H9 (cell line): ENCODE data around the gene KCNAB2. TPM values are rescaled to one million over a fixed set of nuclear protein-coding genes. Genes with fewer than 3 reads are reported as not detected.

Experiments used
- DNase-seq: peaks from one replicate; pipeline ENCODE4 v3.0.0-alpha.2; 2017
- H2AFZ ChIP-seq: one replicate; pipeline ENCODE4 v1.6.1; 2013; ENCODE audit warnings: mild to moderate bottlenecking, low read length, control low read depth, moderate library complexity
- H2AK5ac ChIP-seq: 2 replicates; pipeline ENCODE4 v1.6.1; 2013; ENCODE audit warnings: low read length, control low read depth, mixed read lengths; ENCODE audit not compliant: insufficient read length
- H2BK120ac ChIP-seq: one replicate; pipeline ENCODE4 v1.6.1; 2013; ENCODE audit warnings: low read depth, mild to moderate bottlenecking, low read length, control low read depth, inconsistent platforms; ENCODE audit not compliant: poor library complexity, severe bottlenecking
- H2BK12ac ChIP-seq: 2 replicates; pipeline ENCODE4 v1.6.1; 2013; ENCODE audit warnings: low read length, control low read depth, mixed read lengths, low read depth; ENCODE audit not compliant: insufficient read length
- H2BK15ac ChIP-seq: 2 replicates; pipeline ENCODE4 v1.6.1; 2013; ENCODE audit warnings: low read depth, low read length, control low read depth
- H2BK20ac ChIP-seq: one replicate; pipeline ENCODE4 v1.6.1; 2013; ENCODE audit warnings: low read depth, mild to moderate bottlenecking, low read length, control low read depth, inconsistent platforms; ENCODE audit not compliant: poor library complexity, severe bottlenecking
- H2BK5ac ChIP-seq: 2 replicates; pipeline ENCODE4 v1.6.1; 2013; ENCODE audit warnings: low read length, control low read depth, mixed read lengths; ENCODE audit not compliant: insufficient read length
- H3K14ac ChIP-seq: 2 replicates; pipeline ENCODE4 v1.6.1; 2013; ENCODE audit warnings: low read length, control low read depth; ENCODE audit not compliant: insufficient read depth
- H3K18ac ChIP-seq: 2 replicates; pipeline ENCODE4 v1.6.1; 2013; ENCODE audit warnings: low read depth, mild to moderate bottlenecking, mixed read lengths, low read length, control low read depth; ENCODE audit not compliant: insufficient read length
- H3K23ac ChIP-seq: 2 replicates; pipeline ENCODE4 v1.6.1; 2013; ENCODE audit warnings: low read length, control low read depth, mixed read lengths, low read depth; ENCODE audit not compliant: insufficient read length
- H3K23me2 ChIP-seq: 2 replicates; pipeline ENCODE4 v1.6.1; 2013; ENCODE audit warnings: low read depth, mild to moderate bottlenecking, mixed read lengths, low read length, control low read depth; ENCODE audit not compliant: insufficient read length, poor library complexity, severe bottlenecking
- H3K27ac ChIP-seq: 2 replicates; pipeline ENCODE4 v1.5.1; 2013; ENCODE audit warnings: low read length, control low read depth, mixed read lengths, low read depth; ENCODE audit not compliant: insufficient read length
- H3K27me3 ChIP-seq: 2 replicates; pipeline ENCODE4 v1.6.1; 2013; ENCODE audit warnings: low read length, control low read depth, inconsistent platforms; ENCODE audit not compliant: insufficient read depth
- H3K4ac ChIP-seq: 2 replicates; pipeline ENCODE4 v1.6.1; 2013; ENCODE audit warnings: low read depth, mild to moderate bottlenecking, control low read depth, inconsistent platforms, low read length, moderate library complexity
- H3K4me1 ChIP-seq: 2 replicates; pipeline ENCODE4 v1.6.1; 2013; ENCODE audit warnings: low read length, control low read depth, inconsistent platforms; ENCODE audit not compliant: insufficient read depth
- H3K4me2 ChIP-seq: 2 replicates; pipeline ENCODE4 v1.6.1; 2013; ENCODE audit warnings: low read length, control low read depth, mixed read lengths; ENCODE audit not compliant: insufficient read length, insufficient read depth
- H3K56ac ChIP-seq: 2 replicates; pipeline ENCODE4 v1.6.1; 2013; ENCODE audit warnings: low read depth, mild to moderate bottlenecking, mixed read lengths, low read length, control low read depth; ENCODE audit not compliant: insufficient read length
- H3K79me1 ChIP-seq: 2 replicates; pipeline ENCODE4 v1.6.1; 2013; ENCODE audit warnings: low read depth, mild to moderate bottlenecking, moderate library complexity, low read length, control low read depth, inconsistent platforms; ENCODE audit not compliant: insufficient read depth, poor library complexity, severe bottlenecking
- H3K79me2 ChIP-seq: 2 replicates; pipeline ENCODE4 v1.6.1; 2013; ENCODE audit warnings: low read length, control low read depth, inconsistent platforms; ENCODE audit not compliant: insufficient read depth
- H3K9ac ChIP-seq: 2 replicates; pipeline ENCODE4 v1.6.1; 2013; ENCODE audit warnings: low read length, control low read depth, mixed read lengths; ENCODE audit not compliant: insufficient read length; ENCODE audit errors: extremely low read depth
- H3K9me3 ChIP-seq: one replicate; pipeline ENCODE4 v1.6.1; 2013; ENCODE audit warnings: low read depth, low read length, inconsistent platforms; ENCODE audit not compliant: control insufficient read depth
- H3T11ph ChIP-seq: one replicate; pipeline ENCODE4 v1.6.1; 2013; ENCODE audit warnings: mild to moderate bottlenecking, low read length, control low read depth, inconsistent platforms
- H4K20me1 ChIP-seq: one replicate; pipeline ENCODE4 v1.6.1; 2013; ENCODE audit not compliant: control insufficient read depth, insufficient read length, insufficient read depth
- H4K5ac ChIP-seq: 2 replicates; pipeline ENCODE4 v1.6.1; 2013; ENCODE audit warnings: low read depth, mild to moderate bottlenecking, mixed read lengths, low read length, control low read depth; ENCODE audit not compliant: insufficient read length
- H4K8ac ChIP-seq: replicated peaks from 2 replicates; pipeline ENCODE4 v1.6.1; 2013; ENCODE audit warnings: low read length, control low read depth, mixed read lengths, low read depth; ENCODE audit not compliant: insufficient read length
- H4K91ac ChIP-seq: 2 replicates; pipeline ENCODE4 v1.6.1; 2013; ENCODE audit warnings: low read depth, mild to moderate bottlenecking, moderate library complexity, mixed read lengths, low read length, control low read depth; ENCODE audit not compliant: insufficient read length
- H3K27ac Mint-ChIP-seq, 3 experiments: 2 replicates in 2 of 3; 3 replicates in 1 of 3; pipeline ENCODE4 v1.8.0; 2020 to 2021; ENCODE audit warnings: mixed read lengths in 3 of 3, mild to moderate bottlenecking in 1 of 3, moderate library complexity in 1 of 3
- H3K27me3 Mint-ChIP-seq: 2 replicates; pipeline ENCODE4 v1.8.0; 2021; ENCODE audit warnings: low read depth, mild to moderate bottlenecking, moderate library complexity, mixed read lengths
- H3K36me3 Mint-ChIP-seq, 3 experiments: 2 replicates in 2 of 3; 3 replicates in 1 of 3; pipeline ENCODE4 v1.8.0; 2020 to 2021; ENCODE audit warnings: low read depth in 3 of 3, mixed read lengths in 3 of 3; ENCODE audit not compliant: insufficient read depth in 1 of 3
- H3K4me1 Mint-ChIP-seq, 2 experiments: 2 replicates each; pipeline ENCODE4 v1.8.0; 2020; ENCODE audit warnings: mixed read lengths in 2 of 2
- H3K4me3 Mint-ChIP-seq, 2 experiments: 2 replicates in 1 of 2; 3 replicates in 1 of 2; pipeline ENCODE4 v1.8.0; 2020 to 2021; ENCODE audit warnings: mild to moderate bottlenecking in 2 of 2, mixed read lengths in 2 of 2, moderate library complexity in 1 of 2
- H3K9me3 Mint-ChIP-seq, 2 experiments: 2 replicates in 1 of 2; 3 replicates in 1 of 2; pipeline ENCODE4 v1.8.0; 2020; ENCODE audit warnings: mild to moderate bottlenecking in 2 of 2, mixed read lengths in 2 of 2, moderate library complexity in 1 of 2
- CTCF ChIP-seq: fragments of 200-600 bp; sonication (generic); conservative IDR thresholded peaks from 3 replicates; pipeline ENCODE4 v1.8.0; 2021; ENCODE audit warnings: antibody characterized with exemption, mild to moderate bottlenecking
- WGBS: extraction: QIAGEN DNeasy Blood & Tissue Kit; methylation state at CpG from one replicate; pipeline ENCODE4 v1.1.7; 2013; ENCODE audit warnings: missing lambda C conversion rate, low lambda C conversion rate, mixed read lengths; ENCODE audit not compliant: insufficient read length; ENCODE audit errors: extremely low coverage; 5-methylcytosine and 5-hydroxymethylcytosine counted together
- total RNA-seq: library from RNA; stranded (reverse); gene quantifications from 2 replicates; pipeline ENCODE4 v1.2.1, GENCODE V29; 2021

Gene KCNAB2
- total RNA-seq, 1 experiment from 2014 or later = 8.3 TPM

DNA sequence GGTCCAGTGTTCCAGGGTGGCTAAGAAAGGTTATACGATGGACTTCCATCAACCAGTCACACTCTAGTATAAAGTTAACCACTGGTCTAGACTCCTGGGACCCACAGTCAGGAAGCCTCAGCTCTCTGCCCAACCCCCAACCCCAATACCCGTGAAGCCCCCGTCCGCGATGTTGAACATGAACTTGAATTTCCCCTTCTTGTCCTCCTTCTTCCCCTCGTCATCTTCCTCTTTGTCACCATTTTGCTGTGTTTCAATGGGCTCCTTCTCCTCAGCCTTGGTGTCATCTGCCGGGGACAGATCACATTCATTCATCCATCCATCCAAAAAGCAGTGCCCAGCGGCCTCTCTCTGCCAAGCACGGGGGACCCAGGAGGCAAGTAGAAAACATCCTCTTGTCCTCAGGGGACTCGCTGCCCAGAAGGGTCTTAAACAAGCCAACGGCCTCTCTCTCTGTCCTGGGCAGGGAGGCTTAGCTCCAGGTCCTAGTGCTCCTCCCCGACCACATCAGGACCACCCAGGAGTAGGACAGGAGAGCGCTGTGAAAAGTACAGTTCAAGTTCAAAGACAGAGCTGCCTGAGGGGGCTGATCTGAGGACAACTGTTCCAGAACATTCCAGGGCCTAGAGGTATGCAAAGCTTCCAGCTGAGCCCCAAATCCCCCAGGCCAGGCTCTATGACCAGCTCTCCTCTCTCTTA, 66.5 kb downstream of the KCNAB2 start:
- no peaks in the 10 kb centered on the region for H3K36me3 Mint-ChIP-seq

More for the DNA sequence above, 66.5 kb downstream of the KCNAB2 start:
- Histone ChIP-seq H2BK5ac (no peak overlapping the region), H3K4me1 (no peaks in the 10 kb centered on the region), H3K9me3 (no peaks in the 10 kb centered on the region), H2BK20ac (no peak overlapping the region), H2AK5ac (no peak overlapping the region), H3K27me3 (no peaks in the 10 kb centered on the region), H3K27ac (no peak overlapping the region), H3K56ac (no peak overlapping the region), H3K23ac (no peak overlapping the region), H3T11ph (no peak overlapping the region), H3K79me2 (no peaks in the 10 kb centered on the region), H4K91ac (no peak overlapping the region), H3K4me2 (no peak overlapping the region), H3K4ac (no peak overlapping the region), H2AFZ (no peak overlapping the region), H3K14ac (no peak overlapping the region), H2BK12ac (no peak overlapping the region), H4K20me1 (no peaks in the 10 kb centered on the region), H4K5ac (no peak overlapping the region), H4K8ac (no peak overlapping the region), H2BK15ac (no peak overlapping the region), H3K79me1 (no peaks in the 10 kb centered on the region), H3K9ac (no peak overlapping the region), H3K18ac (no peak overlapping the region), H3K23me2 (no peaks in the 10 kb centered on the region), H2BK120ac (no peak overlapping the region)
- Mint-ChIP-seq H3K4me3 (no peak overlapping the region), H3K27me3 (peaks cover 24% of the 10 kb centered on the region), H3K4me1 (0 out of 4 replicates have a peak, but pooled peaks cover 0 to 4% of the 10 kb centered on the region in 2 experiments), H3K9me3 (peaks cover 9 to 12% of the 10 kb centered on the region in 2 experiments; a peak in 4 of 5 replicates), H3K27ac (no peak overlapping the region; a peak in 1 of 7 replicates)
- WGBS = no CpG with 5 or more reads among the region's 13 CpGs
- no peak for DNase-seq
- TF ChIP-seq CTCF = no peak
